K562 (cell line): Measurements from ENCODE around the gene NEK5. TPM values are rescaled to one million over a fixed set of nuclear protein-coding genes. Genes with fewer than 3 reads are reported as not detected.

Experiments used
- FOSL1 ChIP-seq: fragments of 200-800 bp; sonication (Bioruptor generic); conservative IDR thresholded peaks from 2 replicates; pipeline ENCODE4 v1.6.1; 2016; ENCODE audit warnings: missing genetic modification characterization, missing compliant biosample characterization
- MGA ChIP-seq: fragments of 450-650 bp; IDR thresholded peaks from 2 replicates; pipeline ENCODE4 v1.6.1; 2016; ENCODE audit warnings: mild to moderate bottlenecking, moderate library complexity
- NCOA4 ChIP-seq: fragments of 450-650 bp; IDR thresholded peaks from 2 replicates; pipeline ENCODE4 v1.6.1; 2018; ENCODE audit warnings: mild to moderate bottlenecking; ENCODE audit not compliant: partially characterized antibody
- SFPQ ChIP-seq: fragments of 200-400 bp; formaldehyde crosslinking; IDR thresholded peaks from 2 replicates; pipeline ENCODE4 v1.6.1; 2017; ENCODE audit warnings: mild to moderate bottlenecking, low read depth, low read length, moderate library complexity
- SMARCC2 ChIP-seq: fragments of 450-650 bp; IDR thresholded peaks from 2 replicates; pipeline ENCODE4 v1.6.1; 2017; ENCODE audit warnings: antibody characterized with exemption, moderate library complexity, mild to moderate bottlenecking, low read depth
- ZNF398 ChIP-seq: fragments of 250-450 bp; sonication (Bioruptor Pico); IDR thresholded peaks from 2 replicates; pipeline ENCODE4 v1.8.0; 2021; ENCODE audit warnings: moderate library complexity, mild to moderate bottlenecking, inconsistent platforms
- ZNF785 ChIP-seq: fragments of 250-450 bp; sonication (Bioruptor Pico); IDR thresholded peaks from 2 replicates; pipeline ENCODE4 v1.4.0; 2020; ENCODE audit warnings: mild to moderate bottlenecking
- polyA plus RNA-seq, 8 experiments: library from polyadenylated mRNA; depleted of rRNA in 4 of 8; stranded (reverse) in 5 of 8; unstranded in 3 of 8; fragments of >200 nt; fragmentation: Nextera tagmentation in 2 of 8; fragmentation: Illumina TruSeq in 1 of 8; extraction: Ambion mirVana in 2 of 8; extraction: Trizol in 1 of 8; gene quantifications; 2 replicates each; pipeline versions ENCODE4 v1.2.1 to v1.2.3, GENCODE V29; 2011 to 2014; ENCODE audit warnings: inconsistent platforms in 1 of 8, missing spikeins in 1 of 8
- total RNA-seq, 7 experiments: library from RNA; depleted of rRNA in 6 of 7; stranded (reverse); fragments of >200 nt in 6 of 7; fragmentation: Illumina TruSeq in 2 of 7; extraction: Trizol in 2 of 7; gene quantifications; 2 replicates each; pipeline versions ENCODE4 v1.2.1 to v1.2.3, GENCODE V29; 2011 to 2021; ENCODE audit warnings: low replicate concordance in 1 of 7

Gene NEK5
- total and polyA plus RNA-seq, 9 of the 15 experiments (the other 6 are each of a cell fraction or from before 2014, with no cell fraction given), result 0.09 to 0.44 (median 0.33) TPM

- TF ChIP-seq SMARCC2 (no peak), MGA (peak; percentile 20; the same call in 1 of the 2 replicates), NCOA4 (no peak), ZNF785 (CRISPR knock-in tag) (no peak), SFPQ (no peak), ZNF398 (no peak), FOSL1 (tag) (no peak)
Observed at GRCh38 chr13:52010890-52011631, 117.8 kb downstream of the NEK5 start, which contains the start of gene ATP7B (continued).
